ENCODE data around the gene RPTOR.

DNA sequence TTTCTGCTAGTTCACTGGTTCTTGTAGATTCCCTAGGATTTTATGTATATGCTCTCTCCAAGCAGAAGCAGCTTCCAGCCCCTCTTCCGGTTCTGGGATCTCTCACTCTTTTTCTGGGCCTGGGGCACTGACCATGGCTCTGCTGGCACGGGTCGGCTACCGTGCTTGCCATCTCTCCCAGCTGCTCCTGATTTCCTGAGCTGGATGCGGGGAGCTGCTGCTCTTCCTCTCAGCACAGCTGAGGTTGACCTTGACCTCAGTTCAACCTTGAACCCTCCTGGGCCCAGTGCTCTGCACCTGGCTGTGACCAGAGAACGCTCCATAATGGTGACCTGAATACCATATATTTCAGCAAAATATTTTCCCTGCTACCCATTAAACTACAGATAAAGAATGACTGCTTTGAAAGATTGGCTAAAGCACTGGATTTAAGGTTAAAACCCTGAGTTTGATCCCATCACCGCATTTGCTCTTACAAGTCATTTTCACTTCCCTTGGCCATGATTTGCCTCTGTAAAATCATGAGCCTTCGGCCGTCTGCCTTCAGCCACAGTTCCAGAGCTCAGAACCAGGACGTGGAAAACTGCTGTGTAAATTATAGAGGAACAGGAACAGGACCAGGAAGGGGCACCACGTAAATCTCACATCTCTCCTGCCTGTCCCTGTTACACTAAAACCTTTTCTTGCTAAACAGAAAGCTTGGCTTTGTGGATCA, 316.2 kb downstream of the RPTOR start:
- TF ChIP-seq, protein P1, sequence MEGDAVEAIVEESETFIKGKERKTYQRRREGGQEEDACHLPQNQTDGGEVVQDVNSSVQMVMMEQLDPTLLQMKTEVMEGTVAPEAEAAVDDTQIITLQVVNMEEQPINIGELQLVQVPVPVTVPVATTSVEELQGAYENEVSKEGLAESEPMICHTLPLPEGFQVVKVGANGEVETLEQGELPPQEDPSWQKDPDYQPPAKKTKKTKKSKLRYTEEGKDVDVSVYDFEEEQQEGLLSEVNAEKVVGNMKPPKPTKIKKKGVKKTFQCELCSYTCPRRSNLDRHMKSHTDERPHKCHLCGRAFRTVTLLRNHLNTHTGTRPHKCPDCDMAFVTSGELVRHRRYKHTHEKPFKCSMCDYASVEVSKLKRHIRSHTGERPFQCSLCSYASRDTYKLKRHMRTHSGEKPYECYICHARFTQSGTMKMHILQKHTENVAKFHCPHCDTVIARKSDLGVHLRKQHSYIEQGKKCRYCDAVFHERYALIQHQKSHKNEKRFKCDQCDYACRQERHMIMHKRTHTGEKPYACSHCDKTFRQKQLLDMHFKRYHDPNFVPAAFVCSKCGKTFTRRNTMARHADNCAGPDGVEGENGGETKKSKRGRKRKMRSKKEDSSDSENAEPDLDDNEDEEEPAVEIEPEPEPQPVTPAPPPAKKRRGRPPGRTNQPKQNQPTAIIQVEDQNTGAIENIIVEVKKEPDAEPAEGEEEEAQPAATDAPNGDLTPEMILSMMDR (IDR thresholded peaks at IDR 0.05; ENCODE audit: insufficient read depth, low read length): no peak
- no peak for TF ChIP-seq POLR2AphosphoS5 (IDR thresholded peaks at IDR 0.05; ENCODE audit: low read depth)
- TF ChIP-seq, protein P2, sequence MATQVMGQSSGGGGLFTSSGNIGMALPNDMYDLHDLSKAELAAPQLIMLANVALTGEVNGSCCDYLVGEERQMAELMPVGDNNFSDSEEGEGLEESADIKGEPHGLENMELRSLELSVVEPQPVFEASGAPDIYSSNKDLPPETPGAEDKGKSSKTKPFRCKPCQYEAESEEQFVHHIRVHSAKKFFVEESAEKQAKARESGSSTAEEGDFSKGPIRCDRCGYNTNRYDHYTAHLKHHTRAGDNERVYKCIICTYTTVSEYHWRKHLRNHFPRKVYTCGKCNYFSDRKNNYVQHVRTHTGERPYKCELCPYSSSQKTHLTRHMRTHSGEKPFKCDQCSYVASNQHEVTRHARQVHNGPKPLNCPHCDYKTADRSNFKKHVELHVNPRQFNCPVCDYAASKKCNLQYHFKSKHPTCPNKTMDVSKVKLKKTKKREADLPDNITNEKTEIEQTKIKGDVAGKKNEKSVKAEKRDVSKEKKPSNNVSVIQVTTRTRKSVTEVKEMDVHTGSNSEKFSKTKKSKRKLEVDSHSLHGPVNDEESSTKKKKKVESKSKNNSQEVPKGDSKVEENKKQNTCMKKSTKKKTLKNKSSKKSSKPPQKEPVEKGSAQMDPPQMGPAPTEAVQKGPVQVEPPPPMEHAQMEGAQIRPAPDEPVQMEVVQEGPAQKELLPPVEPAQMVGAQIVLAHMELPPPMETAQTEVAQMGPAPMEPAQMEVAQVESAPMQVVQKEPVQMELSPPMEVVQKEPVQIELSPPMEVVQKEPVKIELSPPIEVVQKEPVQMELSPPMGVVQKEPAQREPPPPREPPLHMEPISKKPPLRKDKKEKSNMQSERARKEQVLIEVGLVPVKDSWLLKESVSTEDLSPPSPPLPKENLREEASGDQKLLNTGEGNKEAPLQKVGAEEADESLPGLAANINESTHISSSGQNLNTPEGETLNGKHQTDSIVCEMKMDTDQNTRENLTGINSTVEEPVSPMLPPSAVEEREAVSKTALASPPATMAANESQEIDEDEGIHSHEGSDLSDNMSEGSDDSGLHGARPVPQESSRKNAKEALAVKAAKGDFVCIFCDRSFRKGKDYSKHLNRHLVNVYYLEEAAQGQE (IDR thresholded peaks at IDR 0.05; ENCODE audit: insufficient replicate concordance, low read depth): no peak
- no peak for TF ChIP-seq GABPA (IDR thresholded peaks at IDR 0.05; ENCODE audit: low read depth)
